ENCODE results near the gene ELOVL4. TPM values are rescaled to one million over a fixed set of nuclear protein-coding genes. Genes with fewer than 3 reads are reported as not detected.

Gene ELOVL4
- total and polyA plus RNA-seq, 8 donors: 0.68 to 1.7 (median 1.1) TPM

DNA sequence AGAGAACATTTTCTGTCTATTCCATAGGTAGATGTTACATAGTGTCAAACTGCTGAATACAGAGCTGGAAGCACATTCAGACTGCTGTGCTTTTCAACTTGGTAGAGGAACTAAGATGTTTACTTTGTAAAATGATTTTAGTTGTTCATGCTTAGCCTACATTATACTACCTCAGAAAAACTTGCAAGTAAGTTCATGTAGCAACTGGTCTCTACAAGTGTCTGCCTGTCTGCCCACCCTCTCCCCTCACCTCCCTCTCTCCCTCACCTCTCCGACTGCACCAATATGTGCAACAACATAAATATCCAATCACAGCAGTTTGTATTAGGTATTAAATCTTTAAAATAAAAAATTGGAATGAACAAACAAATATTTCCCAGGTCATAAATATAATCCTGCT is 25.3 kb downstream of the ELOVL4 start:
- H3K27ac ChIP-seq: no peak overlapping the region
- intact Hi-C loops (cut with DNase I): no loop called here
- no peaks in the 10 kb centered on the region for H3K36me3 ChIP-seq
- no peak for TF ChIP-seq CTCF (IDR thresholded peaks at IDR 0.05)
- no peaks in the 10 kb centered on the region for H3K27me3 ChIP-seq
- no peaks in the 10 kb centered on the region for H3K4me1 ChIP-seq
- no peaks in the 10 kb centered on the region for H3K9me3 ChIP-seq
- ATAC-seq: no peak
- H3K4me3 ChIP-seq: no peak overlapping the region
- no peak for DNase-seq

- Histone ChIP-seq H3K4me3 (no peak overlapping the region), H3K4me1 (no peaks in the 10 kb centered on the region), H3K27me3 (no peaks in the 10 kb centered on the region), H3K36me3 (no peaks in the 10 kb centered on the region), H3K9me3 (no peaks in the 10 kb centered on the region), H3K27ac (no peak overlapping the region)
- no peak for DNase-seq
- ATAC-seq: no peak
- intact Hi-C loops (cut with DNase I): no loop called here
- TF ChIP-seq CTCF (IDR thresholded peaks at IDR 0.05): no peak
Measured at GRCh38 chr6:79913369-79913768, 34.0 kb downstream of the ELOVL4 start.

DNA sequence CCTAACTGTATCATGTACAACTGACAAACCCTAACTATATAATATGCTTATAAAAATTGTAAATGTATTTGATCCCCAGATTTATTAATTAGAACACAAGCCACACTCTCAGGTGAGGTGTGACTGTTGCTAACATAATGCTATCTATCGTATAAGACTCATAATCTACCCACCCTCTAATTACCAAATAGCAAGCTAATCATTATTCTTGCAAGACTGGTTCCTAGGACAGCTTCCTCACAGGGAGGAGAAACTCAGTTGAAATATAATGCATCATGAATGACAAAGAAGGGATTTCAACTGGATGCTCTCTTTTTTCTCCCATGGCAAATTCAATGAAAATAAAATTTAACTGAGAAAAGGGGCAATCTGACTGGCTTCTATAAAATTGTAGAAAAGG is 35.4 kb downstream of the ELOVL4 start:
- H3K9me3 ChIP-seq: no peaks in the 10 kb centered on the region
- no peaks in the 10 kb centered on the region for H3K27me3 ChIP-seq
- no peak for ATAC-seq
- no peaks in the 10 kb centered on the region for H3K4me1 ChIP-seq
- intact Hi-C loops (cut with DNase I): no loop called here
- H3K4me3 ChIP-seq: no peak overlapping the region
- H3K27ac ChIP-seq: no peak overlapping the region
- TF ChIP-seq CTCF (IDR thresholded peaks at IDR 0.05): no peak
- H3K36me3 ChIP-seq: no peaks in the 10 kb centered on the region
- DNase-seq: no peak

DNA sequence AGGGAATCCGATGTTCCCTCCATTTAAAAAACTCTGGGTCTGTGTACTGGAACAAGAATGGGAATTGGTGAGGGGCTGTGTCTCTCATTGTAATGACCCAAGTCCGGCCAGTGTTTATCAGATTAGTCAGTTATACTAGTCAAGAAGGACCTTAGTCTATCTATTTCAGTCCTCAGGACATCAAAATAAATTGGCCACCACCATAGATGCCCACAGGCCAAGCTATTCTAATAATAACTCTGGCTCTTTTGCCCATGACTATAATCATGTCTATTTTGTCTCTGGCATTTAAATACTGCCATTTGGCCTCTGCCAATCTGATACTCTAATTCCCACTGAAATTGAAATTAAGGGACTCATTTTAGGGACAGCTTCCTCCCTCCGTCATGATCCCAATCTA is 37.8 kb downstream of the ELOVL4 start:
- H3K4me3 ChIP-seq: no peak overlapping the region
- no peak for ATAC-seq
- H3K27me3 ChIP-seq: no peaks in the 10 kb centered on the region
- no peaks in the 10 kb centered on the region for H3K36me3 ChIP-seq
- no peaks in the 10 kb centered on the region for H3K9me3 ChIP-seq
- H3K4me1 ChIP-seq: no peaks in the 10 kb centered on the region
- DNase-seq: no peak
- intact Hi-C loops (cut with DNase I): no loop called here
- no peak for TF ChIP-seq CTCF (IDR thresholded peaks at IDR 0.05)
- H3K27ac ChIP-seq: no peak overlapping the region

DNA sequence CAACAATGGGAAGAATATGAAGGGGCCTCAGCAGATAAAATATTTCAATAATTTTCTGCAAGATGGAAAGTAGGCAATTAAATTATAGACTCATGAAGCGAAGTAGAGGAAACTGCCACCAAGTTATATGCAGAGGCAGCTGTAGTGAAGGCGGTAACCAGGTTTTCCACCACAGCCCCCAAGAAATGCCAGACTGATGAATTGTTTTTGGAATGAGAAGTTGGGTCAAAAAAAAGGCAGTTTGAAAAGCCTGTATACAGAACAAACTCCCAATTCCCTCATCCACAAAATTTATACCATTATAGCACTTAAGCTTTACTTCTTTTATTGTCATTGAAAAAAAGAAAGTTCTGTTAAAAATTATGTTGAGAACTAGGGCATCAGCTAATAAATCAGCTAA is 45.3 kb downstream of the ELOVL4 start:
- DNase-seq: no peak
- H3K27me3 ChIP-seq: no peaks in the 10 kb centered on the region
- no peaks in the 10 kb centered on the region for H3K4me1 ChIP-seq
- no peaks in the 10 kb centered on the region for H3K36me3 ChIP-seq
- TF ChIP-seq CTCF (IDR thresholded peaks at IDR 0.05): no peak
- no peak overlapping the region for H3K27ac ChIP-seq
- no peak overlapping the region for H3K4me3 ChIP-seq
- intact Hi-C loops (cut with DNase I): no loop called here
- ATAC-seq: no peak
- no peaks in the 10 kb centered on the region for H3K9me3 ChIP-seq
